Muscle of back (tissue), 13 donors: ENCODE measurements around the gene ERO1A. TPM values are rescaled to one million over a fixed set of nuclear protein-coding genes. Genes with fewer than 3 reads are reported as not detected.
"Not testable (repeated sequence)": the region's sequence is repeated elsewhere in the genome, so short reads cannot be mapped to it uniquely, and the experiment has no call there.

Experiments used
- DNase-seq, 3 donors: peaks; one replicate each; pipeline versions ENCODE4 v3.0.0 to v3.0.0-alpha.2; 2013
- long read RNA-seq, 9 donors: transcript quantifications; one replicate each; lab custom pipeline, GENCODE V29; 2026
- polyA plus RNA-seq, 10 donors: library from polyadenylated mRNA; unstranded; fragments of 120-200 nt; gene quantifications; one replicate each; pipeline ENCODE4 v1.2.1, GENCODE V29; 2013; ENCODE audit not compliant: insufficient read length in 10 of 10

ERO1A gene
- polyA plus RNA-seq, result 10 to 100 TPM; 11.8 to 21.4 (median 18.0) TPM
- long read RNA-seq, donor 1, partial matches to known transcripts, result 6 of 6 reads
- long read RNA-seq, donor 1, other reads (novel, unspliced or antisense), result 0 of 6 reads
- long read RNA-seq, donor 2, result 0 reads
- long read RNA-seq, donor 3, result 0 reads
- long read RNA-seq, donor 4, partial matches to known transcripts, result 6 of 6 reads
- long read RNA-seq, donor 4, other reads (novel, unspliced or antisense), result 0 of 6 reads
- long read RNA-seq, donor 5, partial matches to known transcripts, result 0 of 1 reads
- long read RNA-seq, donor 5, other reads (novel, unspliced or antisense), result 0 of 1 reads
- long read RNA-seq, donor 6, partial matches to known transcripts, result 138 of 138 reads
- long read RNA-seq, donor 6, other reads (novel, unspliced or antisense), result 0 of 138 reads
- long read RNA-seq, donor 7, result 0 reads
- long read RNA-seq, donor 8, partial matches to known transcripts, result 7 of 7 reads
- long read RNA-seq, donor 8, other reads (novel, unspliced or antisense), result 0 of 7 reads
- long read RNA-seq, donor 9, result 0 reads

- DNase-seq, result peak; percentile 74 to 92 (median 79)
These were observed at the start of gene ERO1A for GRCh38 chr14:52695481-52696091. Gene ERO1A, minus strand, starts transcription at chr14:52695558. Its CDS starts 77 bp downstream, at chr14:52695481.

GRCh38 chr14:52741865-52742264, 46.5 kb upstream of the ERO1A start:
- DNase-seq, result no peak

DNA sequence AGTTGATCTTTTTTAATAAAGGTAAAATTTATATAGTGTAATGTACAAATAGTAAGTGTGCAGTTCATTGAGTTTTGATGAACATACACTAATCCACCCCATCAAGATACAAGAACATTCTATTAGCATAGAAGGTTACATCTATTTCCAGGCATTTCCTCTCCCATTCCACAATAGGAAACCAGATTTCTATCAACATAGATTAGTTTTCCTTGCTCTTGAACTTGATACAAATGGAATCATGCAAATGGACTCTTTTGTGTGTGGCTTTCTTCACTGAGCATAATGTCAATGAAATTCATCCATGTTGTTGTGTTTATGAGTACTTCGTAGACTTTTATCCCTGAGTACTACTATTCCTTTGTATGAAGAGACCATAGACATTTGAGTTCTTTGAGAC, 45.4 kb upstream of the ERO1A start:
- no peak for DNase-seq

DNA sequence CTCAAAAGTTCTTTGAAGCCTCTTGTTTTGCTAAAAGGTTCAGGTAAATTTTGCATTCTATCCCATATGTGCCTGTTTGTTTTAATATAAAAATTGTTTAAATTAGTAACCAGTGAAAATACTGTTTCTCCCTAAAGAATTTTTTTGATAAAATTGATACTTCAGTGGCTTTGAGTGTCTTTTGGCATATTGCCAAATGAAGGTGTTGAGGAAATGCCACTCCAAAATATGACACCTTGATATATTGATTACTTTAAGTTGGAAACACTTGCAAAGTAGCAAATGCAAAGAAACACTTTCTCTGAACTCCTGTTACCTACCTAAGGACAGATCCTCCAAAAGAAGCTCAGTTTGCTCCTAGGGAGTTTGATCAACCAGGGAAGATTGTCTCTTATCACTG, 43.1 kb upstream of the ERO1A start:
- no peak for DNase-seq

DNA sequence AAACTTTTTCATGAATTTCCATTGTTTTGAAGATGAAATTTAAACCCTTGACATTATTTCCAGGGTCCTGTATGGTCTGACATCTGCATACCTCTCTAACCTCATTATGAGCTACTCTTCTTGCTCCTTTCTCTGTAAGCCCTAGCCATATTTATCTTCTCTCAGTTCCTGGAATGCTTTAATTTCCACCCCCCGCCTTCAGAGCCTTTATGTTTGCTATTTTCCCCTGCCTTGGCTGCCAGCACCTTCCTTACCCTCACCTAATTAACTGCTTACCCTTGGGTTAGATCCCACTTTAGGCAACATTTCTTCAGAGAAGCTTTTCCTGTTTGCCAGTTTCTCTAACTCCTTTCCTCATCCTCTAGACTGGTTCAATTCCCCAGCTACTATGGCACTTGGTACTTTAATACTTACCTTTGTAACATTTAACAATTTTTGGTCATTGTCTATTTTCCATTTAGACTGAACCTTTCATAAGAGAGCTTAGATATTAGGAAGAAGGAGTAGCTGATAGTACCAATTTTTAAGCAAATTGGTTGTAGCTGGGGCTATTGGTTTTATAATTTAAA, 40.6 kb upstream of the ERO1A start:
- no peak for DNase-seq

- no peak for DNase-seq
These were observed 38.5 kb upstream of the ERO1A start for GRCh38 chr14:52733824-52734223.

GRCh38 chr14:52730709-52731111, 35.4 kb upstream of the ERO1A start:
- peak; percentile 33 to 78 (median 37) for DNase-seq

DNA sequence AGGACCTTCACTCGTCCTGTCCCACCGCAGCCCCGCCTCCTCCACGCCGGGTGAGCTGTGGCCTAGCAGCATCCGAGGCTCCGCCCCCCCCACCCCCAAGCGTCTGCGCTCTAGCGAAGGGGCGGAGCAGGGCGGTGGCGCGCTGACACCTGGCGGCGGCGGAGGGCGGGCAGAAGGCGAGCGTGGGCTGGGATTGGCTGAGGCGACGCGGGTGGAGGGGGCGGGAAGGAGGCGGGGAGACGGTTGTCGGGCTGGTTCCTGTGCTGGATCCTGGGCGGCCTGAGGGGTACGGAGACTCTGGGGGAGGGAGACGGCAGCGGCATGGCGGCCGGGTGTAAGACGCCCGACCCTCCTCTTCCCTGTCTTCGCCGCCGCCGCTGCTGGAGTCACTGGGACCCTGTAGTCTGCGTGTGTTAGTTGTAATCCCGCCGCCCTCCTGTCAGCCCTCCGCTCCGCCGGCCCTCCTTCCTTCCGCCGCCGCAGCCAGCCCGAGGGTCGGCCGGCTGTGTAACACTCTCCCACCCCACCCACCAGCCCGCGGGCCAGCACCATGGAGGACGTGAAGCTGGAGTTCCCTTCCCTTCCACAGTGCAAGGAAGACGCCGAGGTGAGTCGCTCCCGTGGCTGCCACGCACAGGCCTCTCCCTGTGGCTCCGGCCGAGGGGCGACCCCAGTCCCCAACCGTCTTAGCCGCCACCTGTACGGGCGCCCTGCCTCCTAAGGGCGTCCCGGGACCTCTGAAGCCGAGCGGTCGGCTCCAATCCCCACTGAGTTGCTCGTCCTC, 34.8 kb upstream of the ERO1A start, which contains the start of gene STYX:
Gene STYX (plus strand): TSS at position 242 of the 784 bp plus-strand sequence. CDS start 309 bp downstream, at position 551.
- peak; percentile 97 to 99 (median 98) for DNase-seq

GRCh38 chr14:52729585-52729924, 34.2 kb upstream of the ERO1A start:
- no peak for DNase-seq

DNA sequence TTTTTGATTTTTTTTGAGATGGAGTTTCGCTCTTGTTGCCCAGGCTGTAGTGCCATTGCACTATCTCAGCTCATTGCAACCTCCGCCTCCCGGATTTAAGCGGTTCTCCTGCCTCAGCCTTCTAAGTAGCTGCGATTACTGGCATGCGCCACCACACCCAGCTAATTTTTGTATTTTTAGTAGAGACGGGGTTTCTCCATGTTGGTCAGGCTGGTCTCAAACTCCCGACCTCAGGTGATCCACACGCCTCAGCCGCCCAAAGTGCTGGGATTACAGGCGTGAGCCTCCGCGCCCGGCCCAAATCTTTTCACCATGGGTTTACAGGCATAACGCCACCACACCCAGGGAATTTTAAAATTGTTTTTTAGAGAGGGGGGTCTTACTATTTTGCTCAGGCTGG, 33.7 kb upstream of the ERO1A start:
- not testable (repeated sequence) for DNase-seq

DNA sequence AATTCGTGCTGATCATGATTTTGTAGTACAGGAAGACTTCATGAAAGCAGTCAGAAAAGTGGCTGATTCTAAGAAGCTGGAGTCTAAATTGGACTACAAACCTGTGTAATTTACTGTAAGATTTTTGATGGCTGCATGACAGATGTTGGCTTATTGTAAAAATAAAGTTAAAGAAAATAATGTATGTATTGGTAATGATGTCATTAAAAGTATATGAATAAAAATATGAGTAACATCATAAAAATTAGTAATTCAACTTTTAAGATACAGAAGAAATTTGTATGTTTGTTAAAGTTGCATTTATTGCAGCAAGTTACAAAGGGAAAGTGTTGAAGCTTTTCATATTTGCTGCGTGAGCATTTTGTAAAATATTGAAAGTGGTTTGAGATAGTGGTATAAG, 32.2 kb upstream of the ERO1A start:
- DNase-seq, result not testable (repeated sequence)

GRCh38 chr14:52724360-52724644, 28.9 kb upstream of the ERO1A start:
- DNase-seq, result no peak

DNA sequence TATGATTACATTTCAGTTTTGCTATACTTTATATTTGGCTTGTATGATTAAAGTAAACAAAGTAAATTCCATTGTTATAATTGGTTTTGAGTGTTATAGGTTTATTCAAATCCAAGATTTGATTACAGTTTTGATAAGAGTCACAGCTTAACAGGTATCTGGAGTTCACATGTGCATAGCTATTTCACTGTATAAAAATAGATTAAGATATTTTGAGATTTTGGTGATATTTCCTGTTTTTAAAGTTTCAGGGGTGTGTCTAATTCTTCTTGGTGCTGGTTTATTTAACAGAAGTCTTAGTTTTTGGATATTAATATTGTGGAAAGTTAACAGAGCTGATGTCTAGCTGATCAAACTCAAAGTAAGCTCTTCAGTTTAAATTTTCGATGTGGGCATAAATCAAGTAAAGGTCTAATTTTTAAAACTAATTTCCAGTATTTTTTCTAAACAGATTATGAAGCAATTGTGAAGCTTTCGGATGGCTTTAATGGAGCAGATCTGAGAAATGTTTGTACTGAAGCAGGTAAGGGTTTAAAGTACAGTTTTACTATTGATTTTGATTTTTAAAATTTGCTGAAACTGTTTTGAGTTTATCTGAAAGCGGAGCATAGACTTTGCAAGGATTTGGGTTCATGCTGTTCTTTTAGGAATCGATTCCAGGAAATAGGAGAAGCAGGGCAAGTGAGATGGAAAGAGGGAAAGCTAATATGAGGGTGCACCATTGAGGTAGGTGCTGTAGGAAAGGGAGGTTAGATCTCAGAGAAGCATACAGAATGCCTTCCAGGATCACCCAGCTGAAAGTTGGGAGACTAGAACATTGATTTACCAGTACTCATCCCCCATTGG, 28.4 kb upstream of the ERO1A start:
- DNase-seq, result no peak

GRCh38 chr14:52716155-52716554, 20.8 kb upstream of the ERO1A start:
- DNase-seq, result no peak

- DNase-seq, result no peak
These were observed 16.3 kb upstream of the ERO1A start for GRCh38 chr14:52711666-52712065.

DNA sequence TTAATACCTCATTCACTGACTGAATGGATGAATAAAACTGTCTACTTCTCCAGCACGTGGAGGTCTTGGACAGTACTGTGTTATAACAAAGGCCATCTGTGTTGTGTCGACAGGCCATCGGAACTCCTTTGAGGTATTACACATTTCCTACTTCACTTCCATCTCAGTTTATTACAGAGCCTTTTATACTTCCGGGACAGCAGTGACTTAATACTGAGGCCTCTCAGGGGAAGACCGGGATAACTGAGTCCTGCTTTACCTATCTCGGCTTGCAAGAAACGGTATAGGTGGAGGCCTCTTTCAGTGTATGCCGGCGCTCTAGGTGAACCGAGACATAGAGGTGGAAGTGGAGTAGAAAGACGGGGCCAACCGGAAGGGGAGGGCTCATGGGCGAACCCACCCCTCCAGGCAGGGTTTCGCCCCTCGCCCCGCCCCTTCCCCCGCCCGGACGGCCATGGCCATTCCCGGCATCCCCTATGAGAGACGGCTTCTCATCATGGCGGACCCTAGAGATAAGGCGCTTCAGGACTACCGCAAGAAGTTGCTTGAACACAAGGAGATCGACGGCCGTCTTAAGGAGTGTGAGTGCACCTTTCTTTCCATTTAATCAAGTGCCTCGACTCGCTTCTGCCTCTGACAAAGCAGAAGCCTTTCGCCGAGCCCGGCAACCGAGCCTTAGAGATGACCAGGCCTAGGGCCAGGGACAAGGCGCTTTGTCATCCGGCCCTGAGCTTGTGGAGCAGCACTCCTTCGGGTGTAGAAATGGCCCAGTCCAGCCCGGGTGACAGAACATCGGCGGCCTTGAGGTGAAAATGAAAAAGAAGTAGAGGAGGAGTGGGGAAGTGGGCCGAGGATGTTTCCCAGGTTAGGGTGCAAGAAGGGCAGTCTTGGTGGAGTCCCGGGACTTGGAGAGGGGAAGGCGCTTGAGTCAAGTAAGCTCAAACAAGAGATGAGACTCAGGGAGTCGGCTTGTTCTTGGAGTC, 11.7 kb upstream of the ERO1A start, which contains the start of gene PSMC6:
Gene PSMC6 (plus strand): TSS at position 477 of the 983 bp plus-strand sequence. CDS start 20 bp downstream, at position 497.
- DNase-seq, result peak; percentile 91 to 97 (median 95)

DNA sequence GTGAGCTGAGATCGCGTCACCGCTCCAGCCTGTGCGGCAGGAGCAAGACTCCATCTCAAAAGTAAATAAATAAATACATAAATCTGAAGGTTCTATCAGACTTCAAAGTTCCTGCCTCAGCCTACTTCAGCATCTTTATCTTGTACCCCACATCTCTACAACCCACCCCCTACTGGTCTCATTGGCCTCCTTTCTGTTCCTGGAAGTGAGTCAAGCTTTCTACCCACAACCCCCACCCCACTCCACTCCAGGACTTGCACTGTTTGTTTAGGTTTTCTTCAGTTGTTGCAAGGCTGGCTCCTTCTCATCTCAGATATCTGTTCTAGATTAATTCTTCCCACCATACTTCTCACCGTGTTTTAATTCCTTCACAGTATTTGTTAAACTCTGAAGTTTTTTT, 10.9 kb upstream of the ERO1A start:
- no peak for DNase-seq

- no peak for DNase-seq
These were observed 8.3 kb upstream of the ERO1A start for GRCh38 chr14:52703664-52704063.

- DNase-seq, result peak in 1 of 3 donors; percentile 83
These were observed 7.9 kb upstream of the ERO1A start for GRCh38 chr14:52703225-52703624.

DNA sequence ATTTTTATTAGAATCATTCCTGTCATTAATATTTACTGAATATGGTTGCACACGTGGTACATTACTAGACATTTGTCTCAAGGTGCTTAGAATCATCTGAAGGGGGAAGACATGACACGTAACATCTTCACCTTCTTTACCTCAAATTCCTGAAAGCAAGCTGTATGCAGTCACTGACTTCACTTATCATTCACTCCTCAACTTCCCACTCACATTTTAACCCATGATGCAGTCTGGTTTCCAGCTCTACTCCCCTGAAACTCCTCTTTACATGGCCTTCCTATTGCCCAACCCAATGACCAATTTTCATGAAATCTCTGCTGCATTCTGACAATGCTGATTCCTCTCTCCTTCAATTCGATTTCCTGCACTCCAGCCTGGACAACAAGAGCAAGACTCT, 5.9 kb upstream of the ERO1A start:
- DNase-seq, result no peak
